IMR-90 (cell line): Measurements from ENCODE around the gene ARHGEF39. TPM values are rescaled to one million over a fixed set of nuclear protein-coding genes. Genes with fewer than 3 reads are reported as not detected.

Experiments used
- ATAC-seq: fragments of 200-7000 bp; cut with Tn5 transposase; 2 replicates; pipeline ENCODE4 v1.9.1; 2020; ENCODE audit warnings: low read depth, mild to moderate bottlenecking, moderate library complexity
- BruUV-seq: library from RNA; stranded (reverse); fragments of 400-500 nt; replicated peaks from 2 replicates; lab custom pipeline; 2021; lab: Mats Ljungman, UMichigan
- CTCF ChIA-PET: fragments of 300-600 bp; formaldehyde crosslinking; extraction: SDS; loops from one replicate; lab custom pipeline; 2021; ENCODE audit warnings: antibody characterized with exemption; lab: Yijun Ruan, JAX
- POLR2A ChIA-PET: fragments of 300-600 bp; sonication (Branson Sonifier 250); formaldehyde crosslinking; loops from one replicate; lab custom pipeline; 2022; ENCODE audit warnings: antibody characterized with exemption; ENCODE audit not compliant: unreplicated experiment; lab: Charles Lee
- DNase-seq: peaks from one replicate; pipeline ENCODE4 v3.0.0; 2013
- H2AFZ ChIP-seq: replicated peaks from 2 replicates; pipeline ENCODE3; 2013; ENCODE audit warnings: low read length, mild to moderate bottlenecking; ENCODE audit not compliant: poor library complexity
- H2AK5ac ChIP-seq: 2 replicates; pipeline ENCODE4 v1.6.1; 2013; ENCODE audit warnings: low read depth, low read length, inconsistent platforms
- H2AK9ac ChIP-seq: replicated peaks from 2 replicates; pipeline ENCODE3; 2013; ENCODE audit warnings: mild to moderate bottlenecking, low read depth, low read length, moderate library complexity; ENCODE audit not compliant: poor library complexity
- H2BK120ac ChIP-seq: 2 replicates; pipeline ENCODE4 v1.6.1; 2013; ENCODE audit warnings: low read depth, low read length, inconsistent platforms
- H2BK15ac ChIP-seq: 3 replicates; pipeline ENCODE4 v1.6.1; 2013; ENCODE audit warnings: low read depth, low read length, inconsistent platforms
- H2BK20ac ChIP-seq: 2 replicates; pipeline ENCODE4 v1.6.1; 2013; ENCODE audit warnings: low read depth, mild to moderate bottlenecking, inconsistent platforms, low read length, moderate library complexity
- H2BK5ac ChIP-seq: 2 replicates; pipeline ENCODE4 v1.6.1; 2013; ENCODE audit warnings: mild to moderate bottlenecking, low read depth, low read length, inconsistent platforms; ENCODE audit not compliant: poor library complexity, severe bottlenecking
- H3K14ac ChIP-seq: replicated peaks from 2 replicates; pipeline ENCODE4 v1.6.1; 2013; ENCODE audit warnings: low read depth, low read length, inconsistent platforms
- H3K18ac ChIP-seq: 2 replicates; pipeline ENCODE4 v1.6.1; 2013; ENCODE audit warnings: low read depth, low read length, control low read depth
- H3K23ac ChIP-seq: 2 replicates; pipeline ENCODE4 v1.6.1; 2013; ENCODE audit warnings: low read depth, low read length, inconsistent platforms
- H3K27ac ChIP-seq: 2 replicates; pipeline ENCODE4 v1.5.1; 2013; ENCODE audit warnings: mild to moderate bottlenecking, control low read depth, low read length; ENCODE audit not compliant: insufficient read depth
- H3K27me3 ChIP-seq: 2 replicates; pipeline ENCODE4 v1.6.1; 2013; ENCODE audit warnings: low read length; ENCODE audit not compliant: control insufficient read depth, insufficient read depth
- H3K36me3 ChIP-seq: 2 replicates; pipeline ENCODE4 v1.6.1; 2013; ENCODE audit warnings: low read length, mixed read lengths; ENCODE audit not compliant: control insufficient read depth, insufficient read depth
- H3K4ac ChIP-seq: 2 replicates; pipeline ENCODE4 v1.6.1; 2013; ENCODE audit warnings: low read depth, low read length, inconsistent platforms
- H3K4me1 ChIP-seq: 2 replicates; pipeline ENCODE4 v1.6.1; 2013; ENCODE audit warnings: low read length, mixed read lengths; ENCODE audit not compliant: control insufficient read depth, insufficient read depth
- H3K4me2 ChIP-seq: 2 replicates; pipeline ENCODE4 v1.6.1; 2013; ENCODE audit warnings: low read depth, mild to moderate bottlenecking, control low read depth, low read length, moderate library complexity
- H3K4me3 ChIP-seq: 2 replicates; pipeline ENCODE4 v1.5.1; 2013; ENCODE audit warnings: low read depth, mild to moderate bottlenecking, control low read depth, low read length, moderate library complexity; ENCODE audit not compliant: insufficient read depth
- H3K56ac ChIP-seq: 2 replicates; pipeline ENCODE4 v1.6.1; 2013; ENCODE audit warnings: low read length, inconsistent platforms; ENCODE audit not compliant: insufficient read depth; ENCODE audit errors: extremely low read depth
- H3K79me1 ChIP-seq, 2 experiments: 2 replicates each; pipeline ENCODE4 v1.6.1; 2013; ENCODE audit warnings: low read length in 2 of 2, inconsistent platforms in 1 of 2, low read depth in 1 of 2
- H3K9ac ChIP-seq: 2 replicates; pipeline ENCODE4 v1.6.1; 2013; ENCODE audit warnings: low read depth, low read length, control low read depth
- H3K9me1 ChIP-seq: 2 replicates; pipeline ENCODE4 v1.6.1; 2013; ENCODE audit warnings: low read length, inconsistent platforms; ENCODE audit not compliant: insufficient read depth
- H3K9me3 ChIP-seq: 2 replicates; pipeline ENCODE4 v1.6.1; 2013; ENCODE audit warnings: low read length; ENCODE audit not compliant: control insufficient read depth, insufficient read depth
- H4K20me1 ChIP-seq: 2 replicates; pipeline ENCODE4 v1.6.1; 2013; ENCODE audit warnings: low read length, inconsistent platforms; ENCODE audit not compliant: insufficient read depth
- H4K5ac ChIP-seq: 2 replicates; pipeline ENCODE4 v1.6.1; 2013; ENCODE audit warnings: mild to moderate bottlenecking, low read depth, low read length, control low read depth
- H4K8ac ChIP-seq, 2 experiments: 2 replicates each; pipeline ENCODE4 v1.6.1; 2013; ENCODE audit warnings: low read depth in 2 of 2, low read length in 2 of 2, control low read depth in 1 of 2, inconsistent platforms in 1 of 2
- H4K91ac ChIP-seq: 2 replicates; pipeline ENCODE4 v1.6.1; 2013; ENCODE audit warnings: low read depth, low read length, inconsistent platforms; ENCODE audit not compliant: insufficient read depth
- CHD1 ChIP-seq: IDR thresholded peaks from 2 replicates; pipeline ENCODE4 v1.6.1; 2012; ENCODE audit warnings: low read depth, low read length, improper control_type of control experiment
- FOS ChIP-seq: fragments of 150-350 bp; IDR thresholded peaks from 2 replicates; pipeline ENCODE4 v1.6.1; 2016; ENCODE audit warnings: low read depth, low read length
- MAZ ChIP-seq: IDR thresholded peaks from 2 replicates; pipeline ENCODE4 v1.6.1; 2012; ENCODE audit warnings: low read depth, mild to moderate bottlenecking, low read length, improper control_type of control experiment, moderate library complexity, borderline replicate concordance
- POLR2A ChIP-seq: IDR thresholded peaks from 2 replicates; pipeline ENCODE4 v1.6.1; 2012; ENCODE audit warnings: mild to moderate bottlenecking, low read depth, low read length
- SMC3 ChIP-seq: fragments of 150-350 bp; IDR thresholded peaks from 2 replicates; pipeline ENCODE4 v1.6.1; 2016; ENCODE audit warnings: low read depth, mild to moderate bottlenecking, antibody characterized with exemption, low read length, moderate library complexity
- WGBS, 2 experiments: methylation state at CpG; one replicate each; pipeline versions ENCODE4 v1.1.5 to v1.1.7; 2013; ENCODE audit warnings: missing lambda C conversion rate in 2 of 2; ENCODE audit not compliant: insufficient read length in 1 of 2; ENCODE audit errors: extremely low coverage in 2 of 2; 5-methylcytosine and 5-hydroxymethylcytosine counted together
- dilution Hi-C: fragments of 300-500 bp; cut with HindIII; formaldehyde crosslinking; loops from one replicate; pipeline ENCODE4 v1.14.3; 2018; ENCODE audit warnings: low sequenced_read_pairs; ENCODE audit not compliant: unreplicated experiment
- in situ Hi-C: fragments of 300-500 bp; cut with MboI; formaldehyde crosslinking; loops from 3 replicates; pipeline ENCODE4 v1.14.3; 2019; ENCODE audit warnings: low sequenced_read_pairs, inconsistent platforms, mixed read lengths
- intact Hi-C: fragments of 100-400 bp; cut with micrococcal nuclease; formaldehyde crosslinking; loops from 2 replicates; pipeline ENCODE4 v1.10.0; 2022
- polyA plus RNA-seq, 3 experiments: library from polyadenylated mRNA; depleted of rRNA; stranded (reverse); fragments of >200 nt; gene quantifications; 2 replicates each; pipeline ENCODE4 v1.2.3, GENCODE V29; 2012; ENCODE audit warnings: low replicate concordance in 1 of 3
- total RNA-seq: library from RNA; depleted of rRNA; stranded (reverse); fragments of >200 nt; gene quantifications from 2 replicates; pipeline ENCODE4 v1.2.3, GENCODE V29; 2012

ARHGEF39 gene
- total and polyA plus RNA-seq, 2 of the 4 experiments (the other 2 are of a cell fraction): 2.5 to 2.8 TPM

GRCh38 chr9:35705836-35706430, 40.9 kb upstream of the ARHGEF39 start:
- Histone ChIP-seq H3K4me3 (no peak overlapping the region), H2AK9ac (no peak overlapping the region), H4K8ac (no peak overlapping the region), H2BK5ac (no peak overlapping the region), H3K79me1 (peaks cover 62 to 69% of the 10 kb centered on the region in 2 experiments), H4K91ac (no peak overlapping the region), H3K27me3 (no peaks in the 10 kb centered on the region), H3K56ac (no peak overlapping the region), H3K4ac (no peak overlapping the region), H3K14ac (no peak overlapping the region), H3K9ac (no peak overlapping the region), H3K27ac (no peak overlapping the region), H3K36me3 (peaks cover 84% of the 10 kb centered on the region), H2AK5ac (no peak overlapping the region), H4K5ac (no peak overlapping the region), H3K18ac (no peak overlapping the region), H3K4me1 (no peaks in the 10 kb centered on the region), H3K9me3 (no peaks in the 10 kb centered on the region), H4K20me1 (peaks cover 13% of the 10 kb centered on the region), H2AFZ (no peak overlapping the region), H2BK20ac (no peak overlapping the region), H3K23ac (no peak overlapping the region), H3K4me2 (no peak overlapping the region), H2BK15ac (no peak overlapping the region), H2BK120ac (no peak overlapping the region), H3K9me1 (peaks cover 7% of the 10 kb centered on the region)
- no peak for DNase-seq
- dilution Hi-C loops (no loop called here), in situ Hi-C loops (no loop called here), intact Hi-C loops (no loop called here)
- ChIA-PET CTCF (interaction anchor here (1.2 kb wide), 1 partner anchor 9 kb away, joined by 3 read pairs; no protein-coding TSS in a partner anchor), POLR2A (no interaction called here)
- no peak for ATAC-seq
- TF ChIP-seq SMC3: no peak
- TF ChIP-seq CHD1: no peak
- TF ChIP-seq MAZ: no peak
- TF ChIP-seq POLR2A: no peak
- no peak for TF ChIP-seq FOS
- BruUV-seq: TSS peak; percentile 88
- WGBS, 2 experiments: no CpG with 5 or more reads among the region's 7 CpGs
